ENCODE measurements around the gene PARPBP.
"Not testable (repeated sequence)": the region's sequence is repeated elsewhere in the genome, so short reads cannot be mapped to it uniquely, and the experiment has no call there.

Gene PARPBP

GRCh38 chr12:102147062-102147587 lies 27.1 kb downstream of the PARPBP start:
- in situ Hi-C loops (cut with HindIII; ENCODE audit: low sequenced_read_pairs), result not testable (repeated sequence)

GRCh38 chr12:102155206-102155605 lies 35.2 kb downstream of the PARPBP start:
- in situ Hi-C loops (cut with HindIII; ENCODE audit: low sequenced_read_pairs), result not testable (repeated sequence)

GRCh38 chr12:102163383-102163782 lies 43.4 kb downstream of the PARPBP start:
- in situ Hi-C loops (cut with HindIII; ENCODE audit: low sequenced_read_pairs), result no loop called here

- in situ Hi-C loops (cut with HindIII; ENCODE audit: low sequenced_read_pairs), result loop anchor here (5.0 kb wide), 2 partner anchors 59 to 99 kb away; no protein-coding TSS in a partner anchor
These were observed 48.0 kb downstream of the PARPBP start for GRCh38 chr12:102167821-102168604.

GRCh38 chr12:102169922-102170621 lies 50.1 kb downstream of the PARPBP start:
- in situ Hi-C loops (cut with HindIII; ENCODE audit: low sequenced_read_pairs), result loop anchor here (5.0 kb wide), 2 partner anchors 57 to 97 kb away; no protein-coding TSS in a partner anchor

GRCh38 chr12:102171951-102172350 lies 52.0 kb downstream of the PARPBP start:
- in situ Hi-C loops (cut with HindIII; ENCODE audit: low sequenced_read_pairs), result no loop called here

GRCh38 chr12:102172436-102172835 lies 52.5 kb downstream of the PARPBP start:
- in situ Hi-C loops (cut with HindIII; ENCODE audit: low sequenced_read_pairs), result no loop called here

- in situ Hi-C loops (cut with HindIII; ENCODE audit: low sequenced_read_pairs), result no loop called here
These were observed 54.1 kb downstream of the PARPBP start for GRCh38 chr12:102174117-102174516.

GRCh38 chr12:102174761-102175160 lies 54.8 kb downstream of the PARPBP start:
- in situ Hi-C loops (cut with HindIII; ENCODE audit: low sequenced_read_pairs), result no loop called here

GRCh38 chr12:102182635-102183034 lies 62.7 kb downstream of the PARPBP start:
- in situ Hi-C loops (cut with HindIII; ENCODE audit: low sequenced_read_pairs), result no loop called here

- in situ Hi-C loops (cut with HindIII; ENCODE audit: low sequenced_read_pairs), result no loop called here
These were observed 75.8 kb downstream of the PARPBP start for GRCh38 chr12:102195826-102196225.

- in situ Hi-C loops (cut with HindIII; ENCODE audit: low sequenced_read_pairs), result no loop called here
These were observed 77.8 kb downstream of the PARPBP start, which contains the start of gene PMCH for GRCh38 chr12:102197789-102198188. Gene PMCH (minus strand): TSS chr12:102197833. CDS start chr12:102197770, 63 bp downstream.

- in situ Hi-C loops (cut with HindIII; ENCODE audit: low sequenced_read_pairs), result no loop called here
These were observed 81.6 kb downstream of the PARPBP start for GRCh38 chr12:102201436-102202061.

- in situ Hi-C loops (cut with HindIII; ENCODE audit: low sequenced_read_pairs), result no loop called here
These were observed 82.6 kb downstream of the PARPBP start for GRCh38 chr12:102202556-102202955.

- in situ Hi-C loops (cut with HindIII; ENCODE audit: low sequenced_read_pairs), result no loop called here
These were observed 84.0 kb downstream of the PARPBP start for GRCh38 chr12:102204025-102204424.

- in situ Hi-C loops (cut with HindIII; ENCODE audit: low sequenced_read_pairs), result no loop called here
These were observed 96.2 kb downstream of the PARPBP start for GRCh38 chr12:102215992-102216691.

GRCh38 chr12:102220736-102221135 lies 100.8 kb downstream of the PARPBP start:
- in situ Hi-C loops (cut with HindIII; ENCODE audit: low sequenced_read_pairs), result no loop called here

- in situ Hi-C loops (cut with HindIII; ENCODE audit: low sequenced_read_pairs), result loop anchor here (5.0 kb wide), 1 partner anchor 61 kb away; no protein-coding TSS in a partner anchor
These were observed 108.0 kb downstream of the PARPBP start for GRCh38 chr12:102227954-102228353.

GRCh38 chr12:102232036-102232435 lies 112.1 kb downstream of the PARPBP start:
- in situ Hi-C loops (cut with HindIII; ENCODE audit: low sequenced_read_pairs), result no loop called here

- in situ Hi-C loops (cut with HindIII; ENCODE audit: low sequenced_read_pairs), result no loop called here
These were observed 112.5 kb downstream of the PARPBP start for GRCh38 chr12:102232446-102232845.

GRCh38 chr12:102234599-102234998 lies 114.6 kb downstream of the PARPBP start:
- in situ Hi-C loops (cut with HindIII; ENCODE audit: low sequenced_read_pairs), result no loop called here
